AG09319 (cell line): ENCODE measurements around the gene PCDH1.

Source experiments
- DNase-seq: peaks from one replicate; pipeline ENCODE4 v3.0.0-alpha.2; 2010; ENCODE audit warnings: low read depth; ENCODE audit errors: extremely low read depth
- TF ChIP-seq, protein P1 (sequence below): IDR thresholded peaks from 2 replicates; pipeline ENCODE4 v1.5.1; 2011; ENCODE audit warnings: low read depth, mild to moderate bottlenecking, inconsistent platforms, low read length, moderate library complexity

PCDH1 gene

DNA sequence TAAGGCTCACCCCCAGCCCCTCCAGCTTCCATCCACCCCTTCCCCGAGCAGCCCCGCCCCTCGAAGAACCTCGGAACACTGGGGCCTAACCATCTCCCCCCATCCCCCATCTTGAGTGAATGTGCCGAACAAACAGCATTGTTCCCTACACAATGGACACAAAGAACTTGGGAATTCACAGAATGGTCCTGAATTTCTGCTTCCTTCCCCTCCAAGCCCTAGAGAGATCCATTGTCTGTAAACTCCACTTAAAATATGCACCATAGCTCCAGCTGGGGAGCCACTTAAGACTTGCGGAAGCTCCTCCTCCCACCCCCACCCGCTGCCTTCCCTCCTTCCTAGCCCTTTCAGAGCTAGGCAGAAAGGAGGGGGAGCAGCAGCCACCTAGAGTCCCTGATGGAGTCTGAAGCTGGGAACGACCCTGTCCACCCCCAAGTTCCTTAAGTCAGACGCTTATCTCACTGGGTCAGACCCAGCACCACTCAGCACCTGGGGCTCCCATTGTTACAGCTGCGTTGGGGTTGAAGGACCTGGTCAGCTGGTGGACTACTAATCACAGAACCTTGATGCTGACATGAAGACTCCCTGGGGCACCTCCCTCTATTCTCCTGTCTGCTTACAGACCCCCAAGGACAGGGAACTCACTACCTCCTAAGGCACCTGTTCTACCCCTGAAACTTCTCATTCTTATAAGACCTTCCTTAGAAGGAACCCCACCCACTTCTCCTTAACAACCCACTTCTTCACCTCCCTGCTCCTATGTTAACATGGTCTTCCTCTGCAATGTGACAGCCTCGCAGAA, 61.4 kb downstream of the PCDH1 start:
- TF ChIP-seq, protein P1, sequence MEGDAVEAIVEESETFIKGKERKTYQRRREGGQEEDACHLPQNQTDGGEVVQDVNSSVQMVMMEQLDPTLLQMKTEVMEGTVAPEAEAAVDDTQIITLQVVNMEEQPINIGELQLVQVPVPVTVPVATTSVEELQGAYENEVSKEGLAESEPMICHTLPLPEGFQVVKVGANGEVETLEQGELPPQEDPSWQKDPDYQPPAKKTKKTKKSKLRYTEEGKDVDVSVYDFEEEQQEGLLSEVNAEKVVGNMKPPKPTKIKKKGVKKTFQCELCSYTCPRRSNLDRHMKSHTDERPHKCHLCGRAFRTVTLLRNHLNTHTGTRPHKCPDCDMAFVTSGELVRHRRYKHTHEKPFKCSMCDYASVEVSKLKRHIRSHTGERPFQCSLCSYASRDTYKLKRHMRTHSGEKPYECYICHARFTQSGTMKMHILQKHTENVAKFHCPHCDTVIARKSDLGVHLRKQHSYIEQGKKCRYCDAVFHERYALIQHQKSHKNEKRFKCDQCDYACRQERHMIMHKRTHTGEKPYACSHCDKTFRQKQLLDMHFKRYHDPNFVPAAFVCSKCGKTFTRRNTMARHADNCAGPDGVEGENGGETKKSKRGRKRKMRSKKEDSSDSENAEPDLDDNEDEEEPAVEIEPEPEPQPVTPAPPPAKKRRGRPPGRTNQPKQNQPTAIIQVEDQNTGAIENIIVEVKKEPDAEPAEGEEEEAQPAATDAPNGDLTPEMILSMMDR = no peak
- no peak for DNase-seq

DNA sequence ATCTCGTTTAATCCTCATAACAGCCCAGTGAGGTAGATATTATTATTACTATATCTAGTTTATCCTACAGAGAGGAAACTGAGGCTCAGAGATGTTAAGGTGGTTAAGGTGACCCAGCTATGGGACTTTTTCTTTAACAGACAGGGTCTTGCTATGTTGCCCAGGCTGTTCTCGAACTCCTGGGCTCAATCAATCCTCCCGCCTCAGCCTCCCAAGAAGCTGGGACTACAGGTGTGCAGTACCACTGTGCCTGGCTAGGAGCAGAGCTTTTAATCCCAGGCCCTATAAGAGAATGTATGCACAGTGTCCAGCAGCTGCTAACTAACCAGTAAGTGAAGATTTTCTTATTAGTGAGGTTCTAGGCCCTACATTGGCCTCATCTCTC, 62.4 kb downstream of the PCDH1 start:
- TF ChIP-seq, protein P1 = no peak
- DNase-seq = no peak

DNA sequence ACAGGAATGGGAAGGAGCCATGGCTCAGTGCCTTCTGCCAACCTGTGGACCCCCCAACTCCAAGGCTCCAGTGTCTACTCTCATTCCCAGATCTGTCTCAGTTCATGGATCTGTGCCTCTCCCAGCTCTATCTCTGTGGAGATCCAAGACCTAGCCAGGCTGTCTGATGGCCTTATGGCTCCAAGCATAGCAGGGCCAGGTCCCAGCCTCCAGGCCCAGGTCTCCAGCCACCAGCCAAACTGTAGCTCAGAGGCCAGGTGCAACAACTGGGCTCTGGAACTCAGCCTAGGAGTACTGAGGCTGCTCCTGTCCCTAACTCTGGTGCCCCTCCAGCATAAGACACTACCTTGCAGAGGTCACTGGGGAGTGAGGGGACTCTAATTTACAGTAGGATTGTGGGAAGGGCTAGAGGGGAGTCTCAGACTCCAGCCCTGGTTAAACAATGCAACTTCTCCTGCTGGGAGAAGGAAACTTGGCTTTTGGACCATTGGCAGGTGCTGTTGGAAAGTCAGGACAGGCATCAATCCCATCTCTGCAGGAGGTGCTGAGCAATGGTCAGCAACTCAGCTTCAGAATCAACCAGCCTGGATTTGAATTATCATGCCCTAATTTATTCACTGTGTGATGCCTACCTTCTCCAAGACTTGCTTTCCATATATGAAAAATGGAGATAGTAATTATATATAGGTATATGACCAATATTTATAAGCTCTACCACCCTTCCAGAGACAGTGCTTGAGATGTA, 63.0 kb downstream of the PCDH1 start:
- TF ChIP-seq, protein P1 = no peak
- DNase-seq = no peak

DNA sequence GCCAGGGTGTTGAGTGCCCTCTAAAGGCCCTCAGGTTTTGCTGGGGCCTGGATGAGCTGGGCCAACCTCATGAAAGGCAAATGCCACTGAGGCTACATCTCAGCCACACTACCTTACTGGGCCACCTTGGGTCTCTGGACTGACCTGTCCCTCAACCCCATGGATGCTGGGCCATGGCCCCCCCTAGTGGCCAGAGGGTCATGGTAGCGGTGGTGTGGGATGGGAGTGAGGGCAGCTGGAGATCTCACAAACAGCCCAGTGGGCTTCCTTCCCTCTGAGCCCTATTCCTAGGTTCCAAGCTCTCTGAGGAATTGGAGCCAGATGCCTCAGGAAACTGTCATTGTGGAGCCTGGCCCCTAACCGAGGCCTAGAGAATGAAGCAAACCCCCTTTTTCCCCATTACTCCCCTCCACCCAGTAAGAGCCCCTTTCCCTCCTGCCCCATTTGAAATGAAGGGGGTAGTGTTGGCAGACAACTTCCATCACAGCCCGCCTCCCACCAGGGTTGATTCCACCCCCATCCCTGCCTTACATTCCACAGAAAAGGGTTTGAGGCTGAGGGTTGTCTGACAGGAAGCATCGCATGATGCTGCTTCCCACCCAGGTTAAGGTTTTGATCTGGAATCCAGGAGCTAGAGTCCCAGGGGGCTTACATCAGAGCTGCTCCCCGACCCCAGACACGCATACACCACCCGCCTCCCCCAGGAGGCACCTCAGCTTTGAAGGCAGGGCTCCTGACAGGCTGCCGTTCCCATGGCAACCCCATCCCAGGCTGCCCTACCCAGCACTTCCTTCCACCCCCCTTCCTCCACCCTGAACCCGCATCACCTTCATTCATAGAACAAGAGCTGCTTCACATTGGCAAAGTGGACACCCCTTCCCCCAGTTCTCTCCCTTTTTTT, 63.9 kb downstream of the PCDH1 start:
- no peak for DNase-seq
- TF ChIP-seq, protein P1 = peak; percentile 54

DNA sequence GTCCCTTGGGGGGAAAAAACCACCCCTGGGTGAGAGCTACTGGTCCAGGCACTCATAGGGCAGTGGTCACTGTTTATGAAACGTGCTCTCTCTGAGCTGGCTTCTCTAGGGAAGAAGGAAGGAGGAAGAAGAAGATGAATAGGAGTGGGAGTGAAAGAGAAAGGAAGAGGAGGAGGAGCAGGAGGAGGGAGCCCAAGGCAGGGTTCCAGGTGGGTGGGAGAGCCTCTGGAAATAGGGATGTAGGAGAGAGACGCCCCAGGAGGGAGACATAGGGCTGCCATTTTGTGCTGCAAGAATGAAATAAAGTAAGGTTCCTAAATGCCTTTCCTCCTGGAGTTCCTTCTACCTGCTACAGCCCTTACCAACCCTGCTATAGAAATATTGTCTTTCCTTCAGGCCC, 65.7 kb downstream of the PCDH1 start:
- TF ChIP-seq, protein P1 = no peak
- DNase-seq = no peak

DNA sequence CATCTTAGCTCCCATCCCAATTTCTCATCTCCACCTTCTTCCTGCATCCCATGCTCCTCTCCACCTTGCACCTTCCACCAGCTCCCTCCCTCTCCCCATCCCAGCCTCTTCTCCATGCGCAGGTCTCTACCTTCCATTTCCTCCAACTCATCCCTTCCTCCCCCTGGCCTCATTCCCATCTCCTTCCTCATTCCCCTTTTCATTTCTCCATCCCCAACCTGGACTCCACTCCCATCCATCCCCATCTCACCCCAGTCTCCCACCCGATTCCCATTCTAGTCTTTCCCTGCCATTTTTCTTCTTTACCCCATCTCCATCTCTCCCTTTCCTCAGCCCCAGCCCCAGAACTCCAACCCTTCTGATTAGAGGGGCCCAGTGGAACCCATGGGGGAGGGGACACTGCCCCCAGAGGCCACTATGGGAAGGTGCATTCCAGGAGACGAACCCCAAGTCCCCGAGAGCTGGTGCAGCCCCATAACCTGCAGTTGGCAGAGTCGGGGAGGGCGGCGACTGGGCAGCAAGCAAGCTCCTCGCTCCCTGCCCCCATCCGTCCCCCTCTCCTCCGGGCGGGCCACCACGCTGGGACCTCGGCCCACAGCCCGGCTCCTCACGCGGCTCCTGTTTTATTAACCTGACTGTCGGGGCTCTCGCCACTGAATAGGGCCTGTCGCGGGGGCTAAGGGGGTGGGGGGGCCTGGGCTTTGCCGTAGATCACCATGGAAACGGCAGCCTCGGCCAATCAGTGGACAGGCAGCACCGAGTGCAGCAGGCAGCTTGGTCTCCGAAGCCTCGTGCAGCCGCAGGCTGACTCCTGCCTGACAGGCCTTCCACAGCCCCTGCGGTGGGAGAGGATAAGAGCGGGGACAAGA, 66.7 kb downstream of the PCDH1 start:
- TF ChIP-seq, protein P1 = peak; percentile 59
- DNase-seq = no peak
